Medulla oblongata (tissue), 1 donor: ENCODE data around the gene CISTR.
"Not testable (repeated sequence)": the region's sequence is repeated elsewhere in the genome, so short reads cannot be mapped to it uniquely, and the experiment has no call there.

Experiments used
- DNase-seq: peaks from one replicate; pipeline ENCODE4 v3.0.0-alpha.2; 2015; ENCODE audit errors: extremely low spot score

The CISTR gene

GRCh38 chr12:53719649-53720048, 32.1 kb downstream of the CISTR start:
- DNase-seq, result no peak

GRCh38 chr12:53718567-53718966, 33.2 kb downstream of the CISTR start:
- not testable (repeated sequence) for DNase-seq

- no peak for DNase-seq
Observed at GRCh38 chr12:53717319-53717718, 34.5 kb downstream of the CISTR start.

- no peak for DNase-seq
Observed at GRCh38 chr12:53714004-53714403, 37.8 kb downstream of the CISTR start.

- no peak for DNase-seq
Observed at GRCh38 chr12:53713516-53713915, 38.3 kb downstream of the CISTR start.

- no peak for DNase-seq
Observed at GRCh38 chr12:53712059-53712643, 39.6 kb downstream of the CISTR start.

GRCh38 chr12:53710091-53710490, 41.7 kb downstream of the CISTR start:
- DNase-seq, result no peak

- DNase-seq, result no peak
Observed at GRCh38 chr12:53709671-53710070, 42.1 kb downstream of the CISTR start.

- no peak for DNase-seq
Observed at GRCh38 chr12:53706080-53706479, 45.7 kb downstream of the CISTR start.

GRCh38 chr12:53703756-53704155, 48.0 kb downstream of the CISTR start:
- DNase-seq, result no peak

- peak; percentile 81 for DNase-seq
Observed at GRCh38 chr12:53701518-53702264, 50.1 kb downstream of the CISTR start.

GRCh38 chr12:53700567-53700966, 51.2 kb downstream of the CISTR start:
- DNase-seq, result no peak

GRCh38 chr12:53699678-53700025, 52.1 kb downstream of the CISTR start:
- DNase-seq, result no peak

- DNase-seq, result no peak
Observed at GRCh38 chr12:53698948-53699677, 52.7 kb downstream of the CISTR start.

GRCh38 chr12:53696655-53697331, 55.0 kb downstream of the CISTR start:
- DNase-seq, result no peak
